Heart right ventricle (tissue), 16 donors: Measurements from ENCODE around the gene OLFM3. TPM values are rescaled to one million over a fixed set of nuclear protein-coding genes. Genes with fewer than 3 reads are reported as not detected.

Source experiments
- ATAC-seq, 8 donors: fragments of 200-7000 bp; cut with Tn5 transposase; one replicate each; pipeline ENCODE4 v1.9.1; 2020; ENCODE audit warnings: mild to moderate bottlenecking in 8 of 8, moderate library complexity in 8 of 8, moderate number of reproducible peaks in 1 of 8
- DNase-seq, 2 donors: peaks; one replicate each; pipeline ENCODE4 v3.0.0-alpha.2; 2020
- H3K27ac ChIP-seq, 10 donors: fragments of 200-600 bp; sonication (generic) in 2 of 10; one replicate each; pipeline versions ENCODE4 v1.5.0 to v1.8.0; 2020 to 2022; ENCODE audit warnings: mild to moderate bottlenecking in 3 of 10
- H3K27me3 ChIP-seq, 7 donors: fragments of 200-600 bp; one replicate each; pipeline ENCODE4 v1.8.0; 2021 to 2022; ENCODE audit warnings: mild to moderate bottlenecking in 2 of 7
- H3K36me3 ChIP-seq, 9 donors: fragments of 200-600 bp; sonication (generic) in 1 of 9; one replicate each; pipeline versions ENCODE4 v1.5.0 to v1.8.0; 2020 to 2022; ENCODE audit warnings: mild to moderate bottlenecking in 2 of 9
- H3K4me1 ChIP-seq, 9 donors: fragments of 200-600 bp; sonication (generic) in 1 of 9; one replicate each; pipeline versions ENCODE4 v1.5.0 to v1.8.0; 2020 to 2022; ENCODE audit warnings: mild to moderate bottlenecking in 4 of 9
- H3K4me3 ChIP-seq, 10 donors: fragments of 200-600 bp; sonication (generic) in 2 of 10; one replicate each; pipeline versions ENCODE4 v1.5.0 to v1.8.0; 2020 to 2022; ENCODE audit warnings: mild to moderate bottlenecking in 7 of 10, moderate library complexity in 2 of 10
- H3K9me3 ChIP-seq, 11 donors: fragments of 200-600 bp in 10 of 11; sonication (generic) in 2 of 11; one replicate each; pipeline versions ENCODE4 v1.5.0 to v1.8.0; 2013 to 2022; ENCODE audit warnings: mild to moderate bottlenecking in 2 of 11, control low read depth in 1 of 11, moderate library complexity in 1 of 11
- CTCF ChIP-seq, 9 donors: fragments of 200-600 bp; sonication (generic) in 2 of 9; IDR thresholded peaks; one replicate each; pipeline versions ENCODE4 v1.5.0 to v1.8.0; 2021 to 2022; ENCODE audit warnings: antibody characterized with exemption in 9 of 9, mild to moderate bottlenecking in 5 of 9, moderate library complexity in 1 of 9
- WGBS, 2 donors: extraction: QIAGEN DNeasy Blood & Tissue Kit; methylation state at CpG; one replicate each; pipeline ENCODE4 v1.1.7; 2013; ENCODE audit warnings: inconsistent platforms in 1 of 2; 5-methylcytosine and 5-hydroxymethylcytosine counted together
- intact Hi-C, 10 donors: fragments of 100-400 bp; cut with DNase I; formaldehyde crosslinking; loops; one replicate each; pipeline versions ENCODE4 v1.11.1 to v1.14.2; 2022
- polyA plus RNA-seq, 2 donors: library from polyadenylated mRNA; stranded (reverse); fragments of 200-250 nt; gene quantifications; one replicate each; pipeline ENCODE4 v1.2.3, GENCODE V29; 2013
- total RNA-seq, 10 donors: library from RNA; stranded (reverse); fragmentation: NEBNext Ultra II Directional in 3 of 10; extraction: Animal tissue kit (Norgen Biotek cat#: 25700) in 3 of 10; gene quantifications; one replicate each; pipeline versions ENCODE4 v1.2.1 to v1.2.4, GENCODE V29; 2021 to 2023
- donor health status: Arrhythmogenic right ventricular cardiomyopathy.
- donor health status: ischemic (EF 13 %, LVEDD 7.1; RV severe dilation, severe dysfunction).
- donor health status: healthy with polysubstance abuse.
- donor health status: DM: no; HTN: yes; CAD: no.
- donor health status: DM: no; HTN: no; CAD: no.
- donor health status: ischemic (EF 25% LVEDD 6.9; RV normal size, moderate dysfunction).
- donor health status: ischemic (EF 25% LVEDD 5.7; RV mildly dilated, moderate dysfunction).
- donor health status: healthy.
- donor health status: DM: yes; HTN: yes; CAD: no.
- donor health status: Ischemic cardiomyopathy.
- donor health status: ischemic (EF 35%, LVEDD 5.7; RV mildly dilated, moderate dysfunction).
- donor health status: nonischemic (EF 11% LVEDD 7.7; RV severe dilation, severe dysfunction).
- donor health status: DM: yes; HTN: yes; CAD: no.
- donor health status: PGD.
- donor health status: ischemic (EF 29% LVEDD 5.4; RV normal size, mild dysfunction).
- donor health status: nonischemic (EF 23%, LVEDD 6.1; RV moderate dilation, normal function).

The OLFM3 gene
- total and polyA plus RNA-seq, 12 donors: 0.12 TPM; not detected in 11

GRCh38 chr1:101975371-101975770, 21.4 kb downstream of the OLFM3 start:
- no peak for TF ChIP-seq CTCF (IDR thresholded peaks at IDR 0.05)

GRCh38 chr1:101974599-101975274, 22.0 kb downstream of the OLFM3 start:
- H3K4me1 ChIP-seq: no peaks in the 10 kb centered on the region
- H3K27me3 ChIP-seq: no peaks in the 10 kb centered on the region
- ATAC-seq: no peak
- intact Hi-C loops: no loop called here
- H3K9me3 ChIP-seq: no peaks in the 10 kb centered on the region
- no peak overlapping the region for H3K4me3 ChIP-seq
- H3K36me3 ChIP-seq: no peaks in the 10 kb centered on the region
- DNase-seq: no peak
- H3K27ac ChIP-seq: no peak overlapping the region
- no peak for TF ChIP-seq CTCF (IDR thresholded peaks at IDR 0.05)
- WGBS, 2 donors: 63 to 80% methylated on average over 3 of the region's 3 CpGs

More at GRCh38 chr1:101975371-101975770, 21.4 kb downstream of the OLFM3 start:
- intact Hi-C loops: no loop called here
- Histone ChIP-seq H3K9me3 (no peaks in the 10 kb centered on the region), H3K27me3 (no peaks in the 10 kb centered on the region), H3K36me3 (no peaks in the 10 kb centered on the region), H3K4me1 (no peaks in the 10 kb centered on the region), H3K27ac (no peak overlapping the region), H3K4me3 (no peak overlapping the region)
- DNase-seq (no peak), ATAC-seq (no peak)
- WGBS, 2 donors: 37 to 63% methylated on average over 3 of the region's 3 CpGs

GRCh38 chr1:101971304-101971703, 25.4 kb downstream of the OLFM3 start:
- H3K27ac ChIP-seq: no peak overlapping the region
- WGBS, 2 donors: 75 to 81% methylated on average over 1 of the region's 1 CpG
- TF ChIP-seq CTCF (IDR thresholded peaks at IDR 0.05): peak in 5 of 9 donors; percentile 24 to 33 (median 28)
- no peaks in the 10 kb centered on the region for H3K9me3 ChIP-seq
- ATAC-seq (no peak), DNase-seq (no peak)
- no peaks in the 10 kb centered on the region for H3K4me1 ChIP-seq
- intact Hi-C loops: no loop called here
- no peaks in the 10 kb centered on the region for H3K27me3 ChIP-seq
- H3K36me3 ChIP-seq: no peaks in the 10 kb centered on the region
- no peak overlapping the region for H3K4me3 ChIP-seq

GRCh38 chr1:101967871-101968270, 28.9 kb downstream of the OLFM3 start:
- intact Hi-C loops: loop anchor here in 2 of 10 donors (10.0 kb wide), 1 partner anchor 143 kb away; no protein-coding TSS in a partner anchor
- Histone ChIP-seq H3K4me3 (no peak overlapping the region), H3K36me3 (no peaks in the 10 kb centered on the region), H3K4me1 (no peaks in the 10 kb centered on the region), H3K9me3 (no peaks in the 10 kb centered on the region), H3K27me3 (no peaks in the 10 kb centered on the region), H3K27ac (no peak overlapping the region)
- WGBS, 2 donors: 70 to 76% methylated on average over 4 of the region's 4 CpGs
- no peak for ATAC-seq
- no peak for DNase-seq
- TF ChIP-seq CTCF (IDR thresholded peaks at IDR 0.05): no peak
